Panc1 (cell line): ENCODE measurements around the gene CFD. TPM values are rescaled to one million over a fixed set of nuclear protein-coding genes. Genes with fewer than 3 reads are reported as not detected.

Source experiments
- ATAC-seq: fragments of 200-7000 bp; cut with Tn5 transposase; 2 replicates; pipeline ENCODE4 v1.9.1; 2020; ENCODE audit warnings: mild to moderate bottlenecking, moderate library complexity
- BruUV-seq: library from RNA; stranded (reverse); fragments of 400-500 nt; replicated peaks from 2 replicates; lab custom pipeline; 2021; lab: Mats Ljungman, UMichigan
- CTCF ChIA-PET: fragments of 300-600 bp; sonication (Branson Sonifier 250); formaldehyde crosslinking; loops from one replicate; lab custom pipeline; 2022; ENCODE audit warnings: antibody characterized with exemption; lab: Charles Lee
- POLR2A ChIA-PET: fragments of 300-600 bp; sonication (Branson Sonifier 250); formaldehyde crosslinking; loops from one replicate; lab custom pipeline; 2022; ENCODE audit warnings: antibody characterized with exemption; lab: Charles Lee
- DNase-seq: peaks from one replicate; pipeline ENCODE4 v3.0.0-alpha.2; 2010; ENCODE audit warnings: low read depth, low spot score
- H3K27ac ChIP-seq: 2 replicates; pipeline ENCODE4 v1.5.1; 2011; ENCODE audit warnings: mild to moderate bottlenecking, low read length, inconsistent platforms
- H3K27me3 ChIP-seq: fragments of 200-500 bp; sonication (Bioruptor generic); 2 replicates; pipeline ENCODE4 v1.6.0; 2014; ENCODE audit warnings: low read length, inconsistent platforms; ENCODE audit not compliant: control insufficient read depth, insufficient read depth
- H3K36me3 ChIP-seq: fragments of 200-500 bp; sonication (Bioruptor generic); 2 replicates; pipeline ENCODE4 v1.5.1; 2014; ENCODE audit warnings: inconsistent platforms, mild to moderate bottlenecking, low read length, moderate library complexity; ENCODE audit not compliant: control insufficient read depth, insufficient read depth
- H3K4me1 ChIP-seq: 2 replicates; pipeline ENCODE4 v1.5.1; 2011; ENCODE audit warnings: inconsistent platforms, mild to moderate bottlenecking, low read length, moderate library complexity; ENCODE audit not compliant: control insufficient read depth, insufficient read depth
- H3K4me3 ChIP-seq, 2 experiments: 2 replicates each; pipeline ENCODE4 v1.5.1; 2011 to 2012; ENCODE audit warnings: low read depth in 2 of 2, low read length in 2 of 2, mild to moderate bottlenecking in 2 of 2, inconsistent platforms in 1 of 2, moderate library complexity in 1 of 2
- H3K9me3 ChIP-seq: fragments of 200-500 bp; sonication (Bioruptor generic); 2 replicates; pipeline ENCODE4 v1.5.1; 2014; ENCODE audit warnings: low read depth, mild to moderate bottlenecking, inconsistent platforms, low read length, moderate library complexity; ENCODE audit not compliant: control insufficient read depth, insufficient read depth
- POLR2AphosphoS5 ChIP-seq: IDR thresholded peaks from 2 replicates; pipeline ENCODE4 v1.6.1; 2012; ENCODE audit warnings: mild to moderate bottlenecking, low read depth, low read length, moderate library complexity
- REST ChIP-seq, 2 experiments: IDR thresholded peaks; 2 replicates each; pipeline ENCODE4 v1.6.1; 2011 to 2012; ENCODE audit warnings: low read depth in 2 of 2, control low read depth in 1 of 2, low read length in 1 of 2, mild to moderate bottlenecking in 1 of 2, moderate library complexity in 1 of 2; ENCODE audit not compliant: insufficient read depth in 1 of 2
- SIN3A ChIP-seq: IDR thresholded peaks from 2 replicates; pipeline ENCODE4 v1.6.1; 2012; ENCODE audit warnings: low read depth, mild to moderate bottlenecking, low read length, moderate library complexity, borderline replicate concordance; ENCODE audit not compliant: insufficient read depth
- TCF7L2 ChIP-seq: IDR thresholded peaks from 2 replicates; pipeline ENCODE4 v1.6.1; 2011; ENCODE audit warnings: mild to moderate bottlenecking, low read depth, low read length, inconsistent platforms
- in situ Hi-C: cut with HindIII; loops from 2 replicates; pipeline ENCODE4 v1.10.0; 2016; ENCODE audit warnings: low sequenced_read_pairs, low pct_unique_long_range_greater_than_20kb
- intact Hi-C: fragments of 100-400 bp; cut with micrococcal nuclease; formaldehyde crosslinking; loops from one replicate; pipeline ENCODE4 v1.10.0; 2022; ENCODE audit not compliant: unreplicated experiment
- total RNA-seq: library from RNA; stranded (reverse); gene quantifications from one replicate; pipeline ENCODE4 v1.2.1, GENCODE V29; 2021; ENCODE audit not compliant: unreplicated experiment
- TF ChIP-seq, protein P1 (sequence below): fragments of 450-650 bp; IDR thresholded peaks from 2 replicates; pipeline ENCODE4 v1.5.1; 2017; ENCODE audit warnings: mild to moderate bottlenecking

The CFD gene
- total RNA-seq, 1 experiment from 2014 or later = 9.9 TPM

GRCh38 chr19:855566-856120 lies 3.8 kb upstream of the CFD start:
- DNase-seq (no peak), ATAC-seq (no peak)
- BruUV-seq = no TSS peak
- Histone ChIP-seq H3K36me3 (no peaks in the 10 kb centered on the region), H3K27me3 (no peaks in the 10 kb centered on the region), H3K4me3 (no peak overlapping the region), H3K27ac (no peak overlapping the region), H3K4me1 (peaks cover 13% of the 10 kb centered on the region), H3K9me3 (no peaks in the 10 kb centered on the region)
- TF ChIP-seq REST (IDR thresholded peaks at IDR 0.05; ENCODE audit: insufficient read depth in 1 of 2, low read depth in 2 of 2, low read length in 1 of 2) (no peak), POLR2AphosphoS5 (no peak), SIN3A (no peak), TCF7L2 (no peak)
- TF ChIP-seq, protein P1, sequence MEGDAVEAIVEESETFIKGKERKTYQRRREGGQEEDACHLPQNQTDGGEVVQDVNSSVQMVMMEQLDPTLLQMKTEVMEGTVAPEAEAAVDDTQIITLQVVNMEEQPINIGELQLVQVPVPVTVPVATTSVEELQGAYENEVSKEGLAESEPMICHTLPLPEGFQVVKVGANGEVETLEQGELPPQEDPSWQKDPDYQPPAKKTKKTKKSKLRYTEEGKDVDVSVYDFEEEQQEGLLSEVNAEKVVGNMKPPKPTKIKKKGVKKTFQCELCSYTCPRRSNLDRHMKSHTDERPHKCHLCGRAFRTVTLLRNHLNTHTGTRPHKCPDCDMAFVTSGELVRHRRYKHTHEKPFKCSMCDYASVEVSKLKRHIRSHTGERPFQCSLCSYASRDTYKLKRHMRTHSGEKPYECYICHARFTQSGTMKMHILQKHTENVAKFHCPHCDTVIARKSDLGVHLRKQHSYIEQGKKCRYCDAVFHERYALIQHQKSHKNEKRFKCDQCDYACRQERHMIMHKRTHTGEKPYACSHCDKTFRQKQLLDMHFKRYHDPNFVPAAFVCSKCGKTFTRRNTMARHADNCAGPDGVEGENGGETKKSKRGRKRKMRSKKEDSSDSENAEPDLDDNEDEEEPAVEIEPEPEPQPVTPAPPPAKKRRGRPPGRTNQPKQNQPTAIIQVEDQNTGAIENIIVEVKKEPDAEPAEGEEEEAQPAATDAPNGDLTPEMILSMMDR = no peak
- ChIA-PET CTCF (no interaction called here), POLR2A (no interaction called here)
- in situ Hi-C loops = no loop called here
- intact Hi-C loops = loop anchor here (5.0 kb wide), 1 partner anchor 142 kb away; no protein-coding TSS in a partner anchor

DNA sequence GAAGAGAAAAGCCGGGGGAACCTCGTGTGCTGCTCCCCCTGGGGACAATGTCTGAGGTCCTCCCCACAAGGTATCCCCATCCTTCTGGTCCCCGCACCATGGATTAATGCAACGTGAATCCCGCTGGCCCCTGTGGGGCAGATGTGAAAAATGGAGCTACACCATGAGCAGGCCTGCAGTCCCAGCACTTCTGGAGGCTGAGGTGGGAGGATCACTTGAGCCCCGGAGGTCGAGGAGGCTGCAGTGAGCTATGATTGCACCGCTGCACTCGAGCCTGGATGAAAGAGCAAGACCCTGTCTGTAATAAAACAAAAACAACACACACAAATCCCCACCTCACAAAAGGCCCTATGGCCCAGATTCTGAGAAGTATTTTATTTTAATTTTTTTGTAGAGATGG lies 1.2 kb upstream of the CFD start:
- in situ Hi-C loops = no loop called here
- ATAC-seq = no peak
- H3K27ac ChIP-seq = no peak overlapping the region
- POLR2A ChIA-PET = no interaction called here
- BruUV-seq = no TSS peak
- intact Hi-C loops = loop anchor here (5.0 kb wide), 1 partner anchor 139 kb away; no protein-coding TSS in a partner anchor
- H3K4me3 ChIP-seq = no peak overlapping the region
- H3K4me1 ChIP-seq = peaks cover 7% of the 10 kb centered on the region
- no peak for TF ChIP-seq POLR2AphosphoS5
- TF ChIP-seq REST (IDR thresholded peaks at IDR 0.05; ENCODE audit: insufficient read depth in 1 of 2, low read depth in 2 of 2, low read length in 1 of 2) = no peak
- no peak for TF ChIP-seq SIN3A
- TF ChIP-seq, protein P1 = no peak
- TF ChIP-seq TCF7L2 = no peak
- no peak for DNase-seq
- CTCF ChIA-PET = interaction anchor here (0.6 to 0.7 kb wide), 2 partner anchors 15 to 71 kb away, joined by 3 read pairs; no protein-coding TSS in a partner anchor
- H3K27me3 ChIP-seq = no peaks in the 10 kb centered on the region
- H3K36me3 ChIP-seq = no peaks in the 10 kb centered on the region
- H3K9me3 ChIP-seq = no peaks in the 10 kb centered on the region
